Measurements from ENCODE around the gene NCOA7. TPM values are rescaled to one million over a fixed set of nuclear protein-coding genes. Genes with fewer than 3 reads are reported as not detected.

NCOA7 gene
- total and polyA plus RNA-seq, 10 of the 15 experiments (the other 5 are each of a cell fraction or from before 2014, with no cell fraction given), result 18.9 to 50.3 (median 34.2) TPM

- TF ChIP-seq SMC3 (IDR thresholded peaks at IDR 0.05; ENCODE audit: borderline replicate concordance, low read length), result no peak
- no peak for TF ChIP-seq CREB1 (IDR thresholded peaks at IDR 0.05; ENCODE audit: low read depth)
- TF ChIP-seq POU2F2 (IDR thresholded peaks at IDR 0.05; ENCODE audit: borderline replicate concordance, low read depth, low read length), result no peak
- TF ChIP-seq FOS (IDR thresholded peaks at IDR 0.05; ENCODE audit: borderline replicate concordance, extremely low read depth, insufficient read length), result no peak
- no peak for TF ChIP-seq HDAC2 (IDR thresholded peaks at IDR 0.05)
- TF ChIP-seq IKZF2 (IDR thresholded peaks at IDR 0.05), result no peak
- no peak for TF ChIP-seq POLR2AphosphoS5 (IDR thresholded peaks at IDR 0.05; ENCODE audit: low read length)
- TF ChIP-seq CEBPB (IDR thresholded peaks at IDR 0.05; ENCODE audit: borderline replicate concordance in 1 of 2, low read depth in 2 of 2, low read length in 2 of 2), result no peak
- TF ChIP-seq ZBTB11 (CRISPR knock-in tag; IDR thresholded peaks at IDR 0.05), result no peak
- TF ChIP-seq ZNF687 (IDR thresholded peaks at IDR 0.05), result no peak
- TF ChIP-seq TARDBP (IDR thresholded peaks at IDR 0.05; ENCODE audit: borderline replicate concordance), result no peak
These were observed 48.2 kb upstream of the NCOA7 start (continued) for GRCh38 chr6:125742464-125743120.

All from GM12878 (cell line).